ENCODE data around the gene CFAP300.

The CFAP300 gene

DNA sequence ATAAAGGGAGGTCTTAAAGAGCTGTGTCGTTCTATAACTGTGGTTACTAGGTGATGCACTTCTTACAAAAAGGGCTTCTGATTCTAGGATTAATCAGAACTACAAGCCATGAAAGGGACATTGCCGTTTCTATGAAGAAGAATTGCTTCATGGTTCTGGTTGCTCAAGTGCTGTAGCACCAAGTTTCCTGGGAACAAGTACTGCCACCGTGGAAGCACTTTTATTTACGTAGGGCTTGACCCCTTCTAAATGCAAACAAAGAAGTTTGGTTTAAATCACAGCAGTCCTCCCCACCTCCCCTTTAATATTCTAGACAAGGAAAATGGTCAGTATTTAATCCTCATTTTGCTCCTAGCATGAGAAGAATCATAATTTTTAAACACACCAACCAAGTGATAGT is 72.8 kb downstream of the CFAP300 start:
- no peak for DNase-seq (ENCODE audit: extremely low read depth in 1 of 2, low read depth in 1 of 2)

DNA sequence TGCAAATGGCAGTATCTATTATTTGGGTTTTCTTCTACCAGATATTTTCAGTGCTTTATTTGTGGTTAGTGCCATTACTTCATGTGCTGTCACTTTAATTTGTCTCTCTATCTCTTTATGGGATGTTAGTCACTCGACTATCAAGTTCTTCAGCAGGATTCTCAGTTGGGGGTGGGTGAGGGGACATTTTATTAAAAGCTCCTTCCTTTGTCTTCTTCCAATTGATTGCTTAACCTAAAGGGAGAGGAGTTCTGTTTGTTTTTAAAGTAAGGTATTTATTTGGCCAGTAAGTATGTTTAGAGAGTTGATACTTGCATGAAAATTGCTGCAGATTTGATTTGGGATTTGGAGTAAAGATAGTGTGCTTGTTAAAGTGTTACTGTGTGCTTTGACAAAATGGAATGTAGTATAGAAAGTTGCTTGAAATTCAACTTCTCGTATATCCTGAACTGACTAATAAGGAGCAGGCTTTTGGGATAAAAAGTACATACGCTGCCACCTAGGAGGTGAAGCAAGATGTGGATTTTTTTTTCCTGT is 73.3 kb downstream of the CFAP300 start:
- no peak for DNase-seq (ENCODE audit: extremely low read depth in 1 of 2, low read depth in 1 of 2)

DNA sequence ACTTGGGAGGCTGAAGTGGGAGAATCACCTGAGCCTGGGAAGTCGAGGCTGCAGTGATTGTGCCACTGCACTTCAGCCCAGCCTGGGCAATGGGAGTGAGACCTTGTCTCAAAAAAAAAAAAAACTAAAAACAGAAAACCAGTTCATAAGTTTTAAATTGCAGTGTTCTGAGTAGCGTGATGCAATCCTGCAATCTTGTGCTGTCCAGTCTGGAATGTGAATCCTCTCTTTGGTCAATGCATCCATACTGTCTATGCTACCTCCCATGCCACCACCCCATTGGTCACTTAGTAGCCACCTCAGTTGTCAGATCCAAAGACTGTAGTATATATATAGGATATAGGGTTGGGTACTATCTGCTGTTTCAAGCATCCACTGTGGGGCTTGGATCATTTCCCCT is 74.1 kb downstream of the CFAP300 start:
- no peak for DNase-seq (ENCODE audit: extremely low read depth in 1 of 2, low read depth in 1 of 2)
